Endothelial cell of umbilical vein (primary cell): ENCODE data around the gene RAD51B. TPM values are rescaled to one million over a fixed set of nuclear protein-coding genes. Genes with fewer than 3 reads are reported as not detected.

ENCODE experiments used
- BruUV-seq: library from RNA; stranded (reverse); fragments of 400-500 nt; replicated peaks from 2 replicates; lab custom pipeline; 2021; lab: Mats Ljungman, UMichigan
- CTCF ChIA-PET: fragments of 300-600, 350-600 bp; sonication (Branson Sonifier 250); formaldehyde crosslinking; loops from one replicate; lab custom pipeline; 2021; ENCODE audit warnings: antibody characterized with exemption, inconsistent platforms; lab: Charles Lee
- POLR2A ChIA-PET: fragments of 300-600, 350-600 bp; sonication (Branson Sonifier 250); formaldehyde crosslinking; loops from one replicate; lab custom pipeline; 2021; ENCODE audit warnings: antibody characterized with exemption, inconsistent platforms; lab: Charles Lee
- DNase-seq: peaks from one replicate; pipeline ENCODE4 v3.0.0-alpha.2; 2011; ENCODE audit warnings: low read depth, low spot score
- FAIRE-seq: peaks from 2 replicates; lab custom pipeline; 2011; peaks lifted over from hg19 to GRCh38; lab: Jason Lieb, UNC
- H2AFZ ChIP-seq: 2 replicates; pipeline ENCODE4 v1.6.0; 2012; ENCODE audit warnings: low read depth, low read length, control low read depth, inconsistent platforms
- H3K27ac ChIP-seq: 2 replicates; pipeline ENCODE4 v1.5.1; 2011; ENCODE audit warnings: low read depth, mild to moderate bottlenecking, control low read depth, low read length, moderate library complexity; ENCODE audit not compliant: insufficient read depth
- H3K27me3 ChIP-seq, 2 experiments: 2 replicates each; pipeline versions ENCODE4 v1.6.0 to v1.6.1; 2011; ENCODE audit warnings: low read length in 2 of 2, mixed read lengths in 1 of 2; ENCODE audit not compliant: control insufficient read depth in 2 of 2, insufficient read depth in 2 of 2
- H3K36me3 ChIP-seq, 2 experiments: 2 replicates in 1 of 2; 3 replicates in 1 of 2; pipeline ENCODE4 v1.5.1; 2011; ENCODE audit warnings: low read length in 2 of 2, mild to moderate bottlenecking in 1 of 2, moderate library complexity in 1 of 2; ENCODE audit not compliant: control insufficient read depth in 2 of 2, insufficient read depth in 2 of 2; ENCODE audit errors: extremely low read depth in 1 of 2
- H3K4me1 ChIP-seq: 3 replicates; pipeline ENCODE4 v1.5.1; 2011; ENCODE audit warnings: mild to moderate bottlenecking, low read length; ENCODE audit not compliant: control insufficient read depth, insufficient read depth; ENCODE audit errors: extremely low read depth
- H3K4me2 ChIP-seq: 2 replicates; pipeline ENCODE4 v1.6.1; 2011; ENCODE audit warnings: low read length, control low read depth, mixed read lengths; ENCODE audit not compliant: insufficient read depth
- H3K4me3 ChIP-seq, 3 experiments: fragments of 200-600 bp in 1 of 3; sonication (generic), shearing (Covaris generic) in 1 of 3; replicated peaks in 1 of 3; 2 replicates each; pipeline ENCODE4 v1.5.1; 2011 to 2016; ENCODE audit warnings: control low read depth in 3 of 3, low read length in 3 of 3, mild to moderate bottlenecking in 2 of 3, inconsistent platforms in 1 of 3, low read depth in 1 of 3, moderate library complexity in 1 of 3; ENCODE audit not compliant: insufficient read depth in 1 of 3
- H3K79me2 ChIP-seq: 2 replicates; pipeline ENCODE4 v1.6.0; 2012; ENCODE audit warnings: low read length, inconsistent platforms; ENCODE audit not compliant: control insufficient read depth, insufficient read depth
- H3K9ac ChIP-seq: replicated peaks from 2 replicates; pipeline ENCODE3; 2011; ENCODE audit warnings: low read length, control low read depth; ENCODE audit not compliant: insufficient read depth; ENCODE audit errors: extremely low read depth
- H3K9me1 ChIP-seq: replicated peaks from 3 replicates; pipeline ENCODE4 v1.6.0; 2011; ENCODE audit warnings: mild to moderate bottlenecking, low read length; ENCODE audit not compliant: control insufficient read depth, insufficient read depth; ENCODE audit errors: extremely low read depth
- H3K9me3 ChIP-seq: replicated peaks from 2 replicates; pipeline ENCODE4 v1.5.1; 2012; ENCODE audit warnings: low read length, inconsistent platforms; ENCODE audit not compliant: control insufficient read depth, insufficient read depth
- H4K20me1 ChIP-seq: replicated peaks from 2 replicates; pipeline ENCODE3; 2011; ENCODE audit warnings: mild to moderate bottlenecking, low read length; ENCODE audit not compliant: control insufficient read depth, insufficient read depth; ENCODE audit errors: extremely low read depth
- EZH2 ChIP-seq: IDR thresholded peaks from 2 replicates; pipeline ENCODE4 v1.6.1; 2012; ENCODE audit warnings: borderline replicate concordance, low read depth, mild to moderate bottlenecking, moderate library complexity, low read length, inconsistent platforms; ENCODE audit not compliant: severe bottlenecking
- FOS ChIP-seq: IDR thresholded peaks from 2 replicates; pipeline ENCODE4 v1.6.1; 2011; ENCODE audit warnings: mild to moderate bottlenecking, low read length, moderate library complexity, borderline replicate concordance; ENCODE audit not compliant: insufficient read depth
- GATA2 ChIP-seq: IDR thresholded peaks from 2 replicates; pipeline ENCODE4 v1.7.0; 2011; ENCODE audit warnings: low read depth, mild to moderate bottlenecking, moderate library complexity, mixed read lengths, low read length; ENCODE audit not compliant: insufficient read length, insufficient read depth
- JUN ChIP-seq: IDR thresholded peaks from 2 replicates; pipeline ENCODE4 v1.6.1; 2011; ENCODE audit warnings: borderline replicate concordance, low read depth; ENCODE audit not compliant: insufficient read length, insufficient read depth
- MYC ChIP-seq: IDR thresholded peaks from one replicate; pipeline ENCODE4 v1.6.1; 2011; ENCODE audit warnings: mild to moderate bottlenecking, low read depth, low read length
- POLR2A ChIP-seq: IDR thresholded peaks from 2 replicates; pipeline ENCODE4 v1.6.1; 2012; ENCODE audit warnings: low read depth, mild to moderate bottlenecking, control low read depth, low read length
- POLR2AphosphoS5 ChIP-seq: IDR thresholded peaks from 2 replicates; pipeline ENCODE4 v1.6.1; 2012; ENCODE audit warnings: low read depth, mild to moderate bottlenecking, control low read depth, low read length, moderate library complexity; ENCODE audit not compliant: insufficient read depth
- dilution Hi-C: fragments of 300-500 bp; cut with MboI; formaldehyde crosslinking; loops from one replicate; pipeline ENCODE4 v1.15.0; 2019; ENCODE audit warnings: low sequenced_read_pairs; ENCODE audit not compliant: extremely low pct_ligation_motif_present
- intact Hi-C: fragments of 100-400 bp; cut with micrococcal nuclease; formaldehyde crosslinking; loops from one replicate; pipeline ENCODE4 v1.10.0; 2022
- polyA plus RNA-seq, 4 experiments: library from polyadenylated mRNA; depleted of rRNA in 3 of 4; stranded (reverse) in 3 of 4; unstranded in 1 of 4; fragments of >200 nt; gene quantifications; 2 replicates each; pipeline versions ENCODE4 v1.2.1 to v1.2.3, GENCODE V29; 2011 to 2012; ENCODE audit warnings: missing spikeins in 1 of 4
- total RNA-seq: library from RNA; stranded (reverse); gene quantifications from 2 replicates; pipeline ENCODE4 v1.2.3, GENCODE V29; 2021
- TF ChIP-seq, protein P1 (sequence below), 2 donors: IDR thresholded peaks; 1 replicate in 1 of 2; 2 replicates in 1 of 2; pipeline ENCODE4 v1.5.1; 2011; ENCODE audit warnings: low read length in 2 of 2, mild to moderate bottlenecking in 2 of 2, moderate library complexity in 2 of 2, control low read depth in 1 of 2, inconsistent platforms in 1 of 2, low read depth in 1 of 2; ENCODE audit not compliant: insufficient read depth in 1 of 2; ENCODE audit errors: extremely low read depth in 1 of 2
- TF ChIP-seq, protein P2 (sequence below): IDR thresholded peaks from 2 replicates; pipeline ENCODE4 v1.6.1; 2011; ENCODE audit not compliant: insufficient read depth, insufficient read length

Gene RAD51B
- total and polyA plus RNA-seq, 2 donors (not counting 3 experiments of a cell fraction or from before 2014, with no cell fraction given) = 3.9 to 19.0 TPM

DNA sequence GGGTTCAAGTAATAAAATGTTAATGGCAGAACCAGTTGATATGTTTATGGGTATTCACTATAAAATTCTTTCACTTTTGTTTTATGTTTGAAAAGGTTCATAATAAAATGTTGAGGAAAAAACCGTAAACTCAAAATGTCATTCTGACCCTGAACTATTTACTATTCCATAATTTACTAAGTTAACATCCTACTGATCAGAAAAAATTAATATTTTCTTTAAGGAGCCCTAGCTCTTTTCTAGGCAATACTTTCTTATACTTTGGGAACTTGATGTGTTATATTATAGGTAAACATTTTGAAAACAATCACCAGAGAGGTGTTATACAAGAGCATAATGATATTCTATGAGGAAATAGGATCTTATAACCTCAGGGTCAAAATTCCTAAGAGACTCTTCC is 638.7 kb downstream of the RAD51B start:
- Histone ChIP-seq H3K4me3 (no peak overlapping the region), H4K20me1 (no peaks in the 10 kb centered on the region), H3K9me3 (no peaks in the 10 kb centered on the region), H3K9me1 (no peaks in the 10 kb centered on the region), H3K4me2 (peak overlapping the region; percentile 17), H3K36me3 (no peaks in the 10 kb centered on the region), H3K27ac (peak overlapping the region; percentile 85), H3K79me2 (no peaks in the 10 kb centered on the region), H3K9ac (no peak overlapping the region), H3K27me3 (no peaks in the 10 kb centered on the region), H3K4me1 (peaks cover 28% of the 10 kb centered on the region), H2AFZ (no peak overlapping the region)
- dilution Hi-C loops = no loop called here
- intact Hi-C loops = loop anchor here (2.0 to 5.0 kb wide), 3 partner anchors 141 to 516 kb away; no protein-coding TSS in a partner anchor
- no peak for TF ChIP-seq FOS
- no peak for TF ChIP-seq GATA2
- TF ChIP-seq, protein P1, sequence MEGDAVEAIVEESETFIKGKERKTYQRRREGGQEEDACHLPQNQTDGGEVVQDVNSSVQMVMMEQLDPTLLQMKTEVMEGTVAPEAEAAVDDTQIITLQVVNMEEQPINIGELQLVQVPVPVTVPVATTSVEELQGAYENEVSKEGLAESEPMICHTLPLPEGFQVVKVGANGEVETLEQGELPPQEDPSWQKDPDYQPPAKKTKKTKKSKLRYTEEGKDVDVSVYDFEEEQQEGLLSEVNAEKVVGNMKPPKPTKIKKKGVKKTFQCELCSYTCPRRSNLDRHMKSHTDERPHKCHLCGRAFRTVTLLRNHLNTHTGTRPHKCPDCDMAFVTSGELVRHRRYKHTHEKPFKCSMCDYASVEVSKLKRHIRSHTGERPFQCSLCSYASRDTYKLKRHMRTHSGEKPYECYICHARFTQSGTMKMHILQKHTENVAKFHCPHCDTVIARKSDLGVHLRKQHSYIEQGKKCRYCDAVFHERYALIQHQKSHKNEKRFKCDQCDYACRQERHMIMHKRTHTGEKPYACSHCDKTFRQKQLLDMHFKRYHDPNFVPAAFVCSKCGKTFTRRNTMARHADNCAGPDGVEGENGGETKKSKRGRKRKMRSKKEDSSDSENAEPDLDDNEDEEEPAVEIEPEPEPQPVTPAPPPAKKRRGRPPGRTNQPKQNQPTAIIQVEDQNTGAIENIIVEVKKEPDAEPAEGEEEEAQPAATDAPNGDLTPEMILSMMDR (IDR thresholded peaks at IDR 0.05; ENCODE audit: extremely low read depth in 1 of 2, insufficient read depth in 1 of 2, low read depth in 1 of 2, low read length in 2 of 2) = no peak
- no peak for TF ChIP-seq EZH2
- TF ChIP-seq POLR2AphosphoS5 = no peak
- TF ChIP-seq, protein P2, sequence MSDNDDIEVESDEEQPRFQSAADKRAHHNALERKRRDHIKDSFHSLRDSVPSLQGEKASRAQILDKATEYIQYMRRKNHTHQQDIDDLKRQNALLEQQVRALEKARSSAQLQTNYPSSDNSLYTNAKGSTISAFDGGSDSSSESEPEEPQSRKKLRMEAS = no peak
- no peak for TF ChIP-seq POLR2A
- TF ChIP-seq JUN = no peak
- TF ChIP-seq MYC = no peak
- no peak for DNase-seq
- ChIA-PET CTCF (interaction anchor here (0.6 to 2.6 kb wide), 12 partner anchors 14 to 524 kb away, joined by 3 to 17 read pairs (median 5); partner anchors contain the start of gene ZFP36L1), POLR2A (interaction anchor here (0.7 to 2.1 kb wide), 4 partner anchors 37 to 359 kb away, joined by 3 to 17 read pairs (median 3); partner anchors contain the start of gene ZFP36L1)
- BruUV-seq = no TSS peak
- FAIRE-seq = no peak
